Left forelimb (tissue), 1 donor: Measurements from ENCODE around the gene MGAT4A.
"Not testable (repeated sequence)": the region's sequence is repeated elsewhere in the genome, so short reads cannot be mapped to it uniquely, and the experiment has no call there.

Source experiments
- DNase-seq: peaks from one replicate; pipeline ENCODE4 v3.0.0-alpha.2; 2018; ENCODE audit warnings: low spot score

The MGAT4A gene

GRCh38 chr2:98702858-98703620 lies 27.9 kb downstream of the MGAT4A start:
- no peak for DNase-seq

GRCh38 chr2:98702127-98702802 lies 28.7 kb downstream of the MGAT4A start:
- no peak for DNase-seq

- no peak for DNase-seq
Measured at GRCh38 chr2:98701230-98701629, 29.7 kb downstream of the MGAT4A start.

- no peak for DNase-seq
Measured at GRCh38 chr2:98698896-98699295, 32.0 kb downstream of the MGAT4A start.

GRCh38 chr2:98697651-98698337 lies 33.1 kb downstream of the MGAT4A start:
- no peak for DNase-seq

- DNase-seq: no peak
Measured at GRCh38 chr2:98696200-98696599, 34.7 kb downstream of the MGAT4A start.

- DNase-seq: no peak
Measured at GRCh38 chr2:98695255-98695654, 35.7 kb downstream of the MGAT4A start.

- no peak for DNase-seq
Measured at GRCh38 chr2:98693477-98693876, 37.5 kb downstream of the MGAT4A start.

GRCh38 chr2:98692090-98693054 lies 38.6 kb downstream of the MGAT4A start:
- DNase-seq: no peak

GRCh38 chr2:98691303-98691702 lies 39.6 kb downstream of the MGAT4A start:
- DNase-seq: no peak

GRCh38 chr2:98685930-98686887 lies 44.7 kb downstream of the MGAT4A start:
- no peak for DNase-seq

GRCh38 chr2:98683728-98684127 lies 47.2 kb downstream of the MGAT4A start:
- DNase-seq: no peak

GRCh38 chr2:98676742-98677141 lies 54.2 kb downstream of the MGAT4A start:
- DNase-seq: no peak

- DNase-seq: no peak
Measured at GRCh38 chr2:98674233-98674964, 56.5 kb downstream of the MGAT4A start.

GRCh38 chr2:98669675-98670074 lies 61.3 kb downstream of the MGAT4A start:
- DNase-seq: no peak

- DNase-seq: no peak
Measured at GRCh38 chr2:98665677-98666076, 65.3 kb downstream of the MGAT4A start.

GRCh38 chr2:98664323-98664722 lies 66.6 kb downstream of the MGAT4A start:
- no peak for DNase-seq

- no peak for DNase-seq
Measured at GRCh38 chr2:98663511-98664090, 67.3 kb downstream of the MGAT4A start.

- DNase-seq: not testable (repeated sequence)
Measured at GRCh38 chr2:98659491-98659840, 71.5 kb downstream of the MGAT4A start.
